ENCODE results near the gene KLHL18. TPM values are rescaled to one million over a fixed set of nuclear protein-coding genes. Genes with fewer than 3 reads are reported as not detected.

Gene KLHL18
- 18.3 and 30.9 TPM in 2 replicates for total RNA-seq (ENCODE audit: low replicate concordance)

DNA sequence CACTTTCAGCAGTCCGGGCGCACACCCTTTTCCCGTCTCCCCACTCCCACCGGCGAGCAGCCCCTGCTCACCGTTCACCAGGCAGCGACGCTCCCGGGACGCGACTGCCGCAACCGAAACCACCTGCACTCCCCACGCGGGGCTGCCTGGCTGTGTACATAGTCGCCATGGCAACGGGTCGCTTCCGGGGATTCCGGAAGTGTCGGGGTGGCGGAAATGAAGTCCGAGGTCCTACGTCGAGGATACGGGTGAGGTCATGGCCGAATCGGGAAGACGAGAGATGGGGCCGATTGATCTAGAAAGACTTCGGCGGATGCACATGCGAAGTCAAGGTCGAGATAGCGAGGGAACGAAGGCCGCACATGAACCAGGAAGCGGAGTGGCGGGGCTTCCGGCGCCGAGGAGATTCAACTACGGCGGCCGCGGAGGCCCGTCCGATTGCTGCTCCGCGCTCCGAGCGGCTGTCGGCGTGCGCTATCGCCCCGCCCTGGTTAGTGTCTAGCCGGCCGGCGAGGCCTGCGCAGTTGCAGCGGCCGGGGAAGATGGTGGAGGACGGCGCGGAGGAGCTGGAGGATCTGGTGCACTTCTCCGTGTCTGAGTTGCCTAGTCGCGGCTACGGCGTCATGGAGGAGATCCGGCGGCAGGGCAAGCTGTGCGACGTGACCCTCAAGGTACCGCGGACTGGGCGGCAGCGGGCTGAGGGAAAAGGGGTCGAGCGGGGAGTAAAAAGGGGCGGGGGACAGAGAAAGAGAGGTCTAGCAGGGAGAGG lies at the start of gene KLHL18, which contains the start of gene KIF9:
KLHL18 (plus strand) TSS at position 521 of the 769 bp plus-strand sequence; CDS start at position 543, 22 bp downstream.
KIF9 (minus strand) TSS at position 376 of the 769 bp plus-strand sequence. CDS start 5,425 bp downstream, outside the sequence.

GRCh38 chr3:47380601-47381316 lies 98.0 kb downstream of the KLHL18 start, which contains the start of gene PTPN23:
Gene PTPN23 (plus strand): TSS chr3:47381021. CDS start chr3:47381097, 76 bp downstream.

Other genes with a start within 250 kb of the KLHL18 start
- gene SETD2, start 118.8 kb upstream of the KLHL18 start, total RNA-seq (ENCODE audit: low replicate concordance): 15.3 and 21.2 TPM in 2 replicates
- 2.0 and 5.0 TPM in 2 replicates for gene KIF9, start 145 bp upstream of the KLHL18 start, total RNA-seq (ENCODE audit: low replicate concordance)
- gene PTPN23, start 98.1 kb downstream of the KLHL18 start, total RNA-seq (ENCODE audit: low replicate concordance): 9.8 and 12.9 TPM in 2 replicates
- 44.9 and 99.7 TPM in 2 replicates for gene SCAP, start 193.0 kb downstream of the KLHL18 start, total RNA-seq (ENCODE audit: low replicate concordance)
- gene ELP6, start 230.8 kb downstream of the KLHL18 start, total RNA-seq (ENCODE audit: low replicate concordance): 32.2 and 45.5 TPM in 2 replicates